Heart left ventricle (tissue), 13 donors: ENCODE results near the gene PLCB2.

Source experiments
- CTCF ChIP-seq, 12 donors: fragments of 200-600 bp; sonication (generic) in 4 of 12; IDR thresholded peaks; one replicate each; pipeline versions ENCODE4 v1.5.0 to v1.8.0; 2018 to 2022; ENCODE audit warnings: antibody characterized with exemption in 12 of 12, mild to moderate bottlenecking in 5 of 12
- POLR2A ChIP-seq, 2 donors: fragments of 450-650 bp; IDR thresholded peaks; one replicate each; pipeline ENCODE4 v1.6.1; 2017; ENCODE audit warnings: antibody characterized with exemption in 2 of 2, mild to moderate bottlenecking in 2 of 2, moderate library complexity in 2 of 2
- donor health status: ischemic (EF 13 %, LVEDD 7.1; RV severe dilation, severe dysfunction).
- donor health status: DM: no; HTN: yes; CAD: no.
- donor health status: DM: no; HTN: no; CAD: no.
- donor health status: ischemic (EF 25% LVEDD 6.9; RV normal size, moderate dysfunction).
- donor health status: ischemic (EF 25% LVEDD 5.7; RV mildly dilated, moderate dysfunction).
- donor health status: ischemic (EF 35%, LVEDD 5.7; RV mildly dilated, moderate dysfunction).
- donor health status: nonischemic (EF 11% LVEDD 7.7; RV severe dilation, severe dysfunction).
- donor health status: DM: yes; HTN: yes; CAD: no.
- donor health status: PGD.
- donor health status: ischemic (EF 29% LVEDD 5.4; RV normal size, mild dysfunction).
- donor health status: nonischemic (EF 23%, LVEDD 6.1; RV moderate dilation, normal function).

GRCh38 chr15:40274350-40275274 lies 33.1 kb downstream of the PLCB2 start:
- TF ChIP-seq CTCF (IDR thresholded peaks at IDR 0.05) (peak; percentile 99 to 100 (median 100)), POLR2A (IDR thresholded peaks at IDR 0.05) (no peak)
